AG04449 (cell line): ENCODE data around the gene SYNE4.
A peak's percentile ranks its signal among the peaks of the same experiment; 100 is the strongest.
"Not testable (repeated sequence)": the region's sequence is repeated elsewhere in the genome, so short reads cannot be mapped to it uniquely, and the experiment has no call there.

Experiments
- CTCF ChIA-PET: fragments of 350-600 bp; formaldehyde crosslinking; extraction: SDS; loops from one replicate; lab custom pipeline; 2021; ENCODE audit warnings: antibody characterized with exemption; lab: Yijun Ruan, JAX
- POLR2A ChIA-PET: fragments of 400-600, 350-600 bp; formaldehyde crosslinking; extraction: SDS; loops from one replicate; lab custom pipeline; 2020; ENCODE audit warnings: antibody characterized with exemption, inconsistent platforms; lab: Yijun Ruan, JAX
- DNase-seq: peaks from one replicate; pipeline ENCODE4 v3.0.0-alpha.2; 2010; ENCODE audit warnings: low read depth, low spot score
- H3K4me3 ChIP-seq: 2 replicates; pipeline ENCODE4 v1.5.1; 2011; ENCODE audit warnings: low read depth, mild to moderate bottlenecking, control low read depth, low read length
- CTCF ChIP-seq: IDR thresholded peaks from one replicate; pipeline ENCODE4 v1.5.1; 2011; ENCODE audit warnings: mild to moderate bottlenecking, moderate library complexity, low read length, control low read depth, inconsistent platforms; ENCODE audit not compliant: insufficient read depth; ENCODE audit errors: missing control alignments

Gene SYNE4

GRCh38 chr19:36049080-36049698 lies 40.6 kb upstream of the SYNE4 start:
- ChIA-PET POLR2A (no interaction called here), CTCF (no interaction called here)
- no peak overlapping the region for H3K4me3 ChIP-seq
- DNase-seq, result no peak
- no peak for TF ChIP-seq CTCF

- H3K4me3 ChIP-seq, result no peak overlapping the region
- no peak for TF ChIP-seq CTCF
- POLR2A ChIA-PET, result no interaction called here
- CTCF ChIA-PET, result interaction anchor here (0.9 kb wide), 1 partner anchor 20 kb away, joined by 4 read pairs; no protein-coding TSS in a partner anchor
- DNase-seq, result no peak
Observed at GRCh38 chr19:36047835-36048234, 39.2 kb upstream of the SYNE4 start.

- no peak overlapping the region for H3K4me3 ChIP-seq
- no peak for DNase-seq
- TF ChIP-seq CTCF, result no peak
- ChIA-PET POLR2A (no interaction called here), CTCF (no interaction called here)
Observed at GRCh38 chr19:36046443-36047050, 37.9 kb upstream of the SYNE4 start.

GRCh38 chr19:36043952-36044351 lies 35.3 kb upstream of the SYNE4 start:
- ChIA-PET POLR2A (interaction anchor here (0.6 kb wide), 1 partner anchor 25 kb away, joined by 4 read pairs; no protein-coding TSS in a partner anchor), CTCF (interaction anchor here (1.0 kb wide), 1 partner anchor 10 kb away, joined by 4 read pairs; the partner anchor contains the start of gene THAP8)
- no peak for DNase-seq
- no peak for TF ChIP-seq CTCF
- H3K4me3 ChIP-seq, result no peak overlapping the region

GRCh38 chr19:36041831-36042230 lies 33.2 kb upstream of the SYNE4 start:
- CTCF ChIA-PET, result no interaction called here

GRCh38 chr19:36041092-36041491 lies 32.5 kb upstream of the SYNE4 start:
- DNase-seq, H3K4me3 ChIP-seq, CTCF ChIA-PET: not testable (repeated sequence)
- POLR2A ChIA-PET, result interaction anchor here (1.0 to 1.2 kb wide), 3 partner anchors 13 to 45 kb away, joined by 3 to 11 read pairs (median 3); partner anchors contain the start of genes ALKBH6 and THAP8

More at GRCh38 chr19:36041831-36042230, 33.2 kb upstream of the SYNE4 start:
- H3K4me3 ChIP-seq, result no peak overlapping the region
- POLR2A ChIA-PET, result interaction anchor here (0.8 to 1.2 kb wide), 4 partner anchors 12 to 46 kb away, joined by 3 to 11 read pairs (median 4); partner anchors contain the start of genes ALKBH6 and THAP8
- DNase-seq, result peak; percentile 79
- no peak for TF ChIP-seq CTCF
